GM21381 (cell line): ENCODE results near the gene MAP3K7.

Source experiments
- ATAC-seq: cut with Tn5 transposase; IDR thresholded peaks from one replicate; pipeline ENCODE4 v1.9.1; 2021; ENCODE audit warnings: mild to moderate bottlenecking, moderate library complexity; ENCODE audit not compliant: unreplicated experiment

The MAP3K7 gene

DNA sequence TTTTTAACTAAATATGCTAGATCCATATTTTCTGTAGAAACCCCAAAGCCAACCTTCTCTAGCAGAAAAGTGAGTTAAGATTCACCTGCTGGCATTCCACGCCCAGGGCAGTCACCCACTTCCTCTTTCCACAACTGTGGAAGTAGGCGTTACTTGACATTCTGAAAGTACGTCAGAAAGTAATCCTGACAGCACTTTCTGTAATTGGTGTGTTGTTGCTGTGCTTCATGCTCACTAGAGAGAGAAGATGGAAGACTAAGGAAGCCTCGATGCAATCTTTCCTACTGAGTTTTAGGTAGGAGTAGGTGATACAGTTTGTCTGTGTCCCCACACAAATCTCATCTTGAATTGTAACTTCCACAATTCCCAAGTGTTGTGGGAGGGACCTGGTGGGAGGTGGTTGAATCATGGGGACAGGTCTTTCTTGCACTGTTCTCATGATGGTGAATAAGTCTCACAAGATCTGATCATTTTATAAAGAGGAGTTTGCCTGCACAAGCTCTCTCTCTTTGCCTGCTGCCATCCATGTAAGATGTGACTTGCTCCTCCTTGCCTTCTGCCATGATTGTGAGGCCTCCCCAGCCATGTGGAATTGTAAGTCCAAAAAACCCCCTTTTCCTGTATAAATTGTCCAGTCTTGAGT, 101.1 kb downstream of the MAP3K7 start:
- ATAC-seq, result no peak

DNA sequence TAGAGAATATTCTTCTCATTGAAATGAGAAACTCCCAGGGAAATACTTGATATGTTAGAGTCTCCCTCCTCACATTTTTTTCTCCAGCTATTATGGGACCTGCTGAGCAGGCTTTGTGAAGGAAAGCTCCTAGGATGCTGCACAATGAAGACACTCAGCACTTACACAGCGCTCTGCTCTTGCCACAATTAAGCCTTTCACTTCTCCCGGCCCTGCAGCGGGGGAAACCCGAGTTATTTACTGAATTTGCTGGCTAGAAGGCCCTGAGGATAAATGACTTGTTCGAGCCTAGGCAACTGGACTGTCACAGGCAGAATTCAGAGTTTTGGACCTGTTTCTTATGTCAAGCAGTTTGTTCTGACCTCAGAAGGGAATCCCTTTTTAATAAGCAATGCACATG, 102.0 kb downstream of the MAP3K7 start:
- no peak for ATAC-seq

DNA sequence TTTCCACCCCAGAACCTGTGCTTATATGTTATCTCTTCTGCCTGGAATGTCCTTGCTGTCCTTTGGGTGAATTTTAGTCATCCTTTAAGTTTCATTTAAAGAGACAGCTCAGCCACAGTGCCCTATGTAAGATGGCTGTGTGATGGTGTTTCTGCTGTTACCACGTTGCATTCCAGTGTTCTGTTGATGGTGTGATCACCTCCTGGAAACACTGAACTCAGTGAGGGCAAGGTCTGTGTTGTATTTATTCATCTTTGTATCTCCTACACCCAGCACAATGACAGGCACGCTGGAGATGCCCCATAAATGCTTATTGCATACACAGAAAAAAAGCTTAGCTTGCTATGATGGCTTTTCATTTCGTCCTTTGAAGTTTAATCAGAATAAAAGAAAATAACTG, 102.5 kb downstream of the MAP3K7 start:
- no peak for ATAC-seq

- ATAC-seq, result no peak
Observed at GRCh38 chr6:90483956-90484355, 102.9 kb downstream of the MAP3K7 start.

DNA sequence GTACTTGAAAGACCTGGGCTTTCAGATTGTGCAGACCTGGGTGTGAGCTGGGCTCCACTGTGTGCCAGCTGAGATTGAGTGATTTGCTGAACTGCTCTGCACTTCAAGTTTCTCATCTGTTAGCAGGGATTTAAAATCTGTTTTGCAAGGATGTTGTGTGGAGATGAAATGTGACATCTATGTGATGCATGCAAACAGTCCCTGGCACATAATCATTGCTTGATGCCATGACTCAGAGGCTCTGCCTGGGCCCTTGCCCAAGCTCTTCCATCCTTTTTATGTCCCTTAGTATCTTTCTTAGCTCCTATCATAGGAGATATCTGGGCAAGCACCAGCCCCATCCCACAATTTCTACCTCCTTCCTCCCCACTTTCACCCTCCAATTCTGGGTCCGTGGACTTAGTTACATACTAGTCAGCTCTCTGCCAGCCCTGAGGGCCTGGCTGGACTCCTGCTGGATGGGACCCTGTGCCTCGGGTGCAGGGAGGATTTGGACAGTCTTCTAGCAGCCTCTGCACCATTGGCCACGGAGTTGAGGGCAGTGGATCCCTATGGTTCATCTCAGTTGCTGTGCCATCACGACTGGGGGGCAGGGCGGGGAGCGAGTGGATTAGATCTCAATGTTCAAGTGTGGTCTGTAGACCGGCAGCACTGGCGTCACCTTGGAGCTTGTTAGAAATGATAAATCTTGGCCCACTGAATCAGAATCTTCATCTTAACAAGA, 103.6 kb downstream of the MAP3K7 start:
- ATAC-seq, result no peak

- ATAC-seq, result no peak
Observed at GRCh38 chr6:90480666-90481065, 106.2 kb downstream of the MAP3K7 start.

- ATAC-seq, result no peak
Observed at GRCh38 chr6:90479603-90479926, 107.3 kb downstream of the MAP3K7 start.

- peak; percentile 85 for ATAC-seq
Observed at GRCh38 chr6:90478789-90479602, 107.9 kb downstream of the MAP3K7 start.

GRCh38 chr6:90478278-90478677, 108.6 kb downstream of the MAP3K7 start:
- ATAC-seq, result no peak

DNA sequence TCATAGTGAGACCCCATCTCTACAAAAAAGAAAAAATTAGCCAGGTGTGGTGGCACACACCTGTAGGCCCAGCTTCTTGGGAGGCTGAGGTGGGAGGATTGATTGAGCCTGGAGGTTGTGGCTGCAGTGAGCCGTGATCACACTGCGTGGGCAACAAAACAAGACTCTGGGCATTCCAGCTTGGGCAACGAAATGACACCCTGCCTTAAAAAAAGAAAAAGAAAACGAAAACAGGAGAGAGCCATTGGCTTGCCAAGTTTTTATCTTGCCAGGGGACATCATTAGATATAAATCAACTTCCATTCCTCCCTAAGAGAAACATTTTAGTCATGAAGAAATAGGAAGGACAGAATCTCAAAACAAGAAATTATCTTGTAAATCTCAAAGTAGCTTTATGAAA, 109.5 kb downstream of the MAP3K7 start:
- ATAC-seq, result no peak

DNA sequence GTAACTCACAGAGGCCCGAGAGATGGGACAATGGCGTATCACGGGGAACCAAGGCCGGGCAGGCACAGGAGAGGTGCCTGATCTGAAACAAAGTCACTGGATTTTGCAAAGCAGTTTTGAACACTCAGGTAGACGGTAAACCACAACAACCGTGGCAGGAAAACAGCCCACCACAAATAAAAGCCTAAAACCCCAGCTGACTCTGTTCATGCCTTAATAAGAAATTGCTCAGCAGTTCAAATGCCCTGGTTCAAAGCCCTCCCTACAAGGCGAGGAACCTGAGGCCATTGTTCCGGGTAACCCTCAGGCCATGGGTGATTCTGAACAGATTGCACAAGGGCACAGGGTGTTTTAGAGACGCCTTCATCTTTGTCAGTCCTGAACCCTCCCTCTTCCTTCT, 114.2 kb downstream of the MAP3K7 start:
- ATAC-seq, result no peak

DNA sequence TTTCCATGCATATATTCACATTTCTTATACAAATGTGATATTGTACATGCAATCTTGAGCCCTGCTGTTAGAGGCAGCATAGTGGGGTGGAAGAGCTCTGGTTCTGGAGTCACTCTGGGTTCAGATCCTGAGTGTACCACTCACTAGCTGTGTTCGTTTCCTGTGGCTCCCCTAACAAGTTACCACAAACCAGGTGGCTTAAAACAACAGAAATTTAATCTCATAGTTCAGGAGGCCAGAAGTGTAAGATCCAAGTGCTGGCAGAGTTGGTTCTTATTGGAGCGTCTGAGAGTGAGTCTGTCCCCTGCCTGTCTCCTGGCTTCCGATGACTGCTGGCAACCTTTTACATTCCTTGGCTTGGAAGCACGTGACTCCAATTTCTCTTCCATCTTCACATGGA, 115.6 kb downstream of the MAP3K7 start:
- ATAC-seq, result no peak

GRCh38 chr6:90469906-90470305, 117.0 kb downstream of the MAP3K7 start:
- ATAC-seq, result no peak

DNA sequence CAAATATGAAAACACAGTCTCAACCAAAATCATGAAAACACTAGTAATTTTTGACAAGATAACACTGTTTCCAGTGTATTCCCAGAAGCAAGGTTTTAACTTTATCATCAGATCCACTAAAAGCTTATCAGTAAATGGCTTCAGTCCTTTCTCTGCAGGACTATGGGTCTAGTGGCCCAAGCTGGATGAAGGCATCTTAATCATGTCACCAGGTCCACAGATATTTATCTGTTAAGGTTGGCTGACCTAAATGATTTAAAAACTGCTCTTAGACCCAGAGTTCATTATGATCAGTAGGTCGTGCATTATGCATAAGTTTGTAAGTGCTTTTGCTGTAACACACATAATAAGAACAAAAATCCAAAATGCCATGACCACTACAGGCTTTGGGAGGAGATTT, 118.0 kb downstream of the MAP3K7 start:
- no peak for ATAC-seq

DNA sequence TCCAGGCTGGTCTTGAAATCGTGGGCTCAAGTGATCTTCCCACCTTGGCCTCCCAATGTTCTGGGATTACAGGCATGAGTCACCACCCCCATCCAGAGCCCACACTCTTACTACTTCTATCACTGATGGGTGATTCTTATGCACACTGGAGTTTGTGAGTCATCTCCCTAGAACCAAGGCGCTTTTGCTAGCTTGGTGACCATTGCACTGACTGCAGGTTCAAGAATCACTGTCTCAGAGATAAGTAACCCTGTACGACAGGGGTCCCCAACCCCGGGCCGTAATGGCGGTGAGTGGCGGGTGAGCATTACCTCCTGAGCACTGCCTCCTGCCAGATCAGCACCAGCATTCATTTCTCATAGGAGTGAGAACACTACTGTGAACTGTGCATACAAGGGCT, 118.8 kb downstream of the MAP3K7 start:
- ATAC-seq, result no peak

DNA sequence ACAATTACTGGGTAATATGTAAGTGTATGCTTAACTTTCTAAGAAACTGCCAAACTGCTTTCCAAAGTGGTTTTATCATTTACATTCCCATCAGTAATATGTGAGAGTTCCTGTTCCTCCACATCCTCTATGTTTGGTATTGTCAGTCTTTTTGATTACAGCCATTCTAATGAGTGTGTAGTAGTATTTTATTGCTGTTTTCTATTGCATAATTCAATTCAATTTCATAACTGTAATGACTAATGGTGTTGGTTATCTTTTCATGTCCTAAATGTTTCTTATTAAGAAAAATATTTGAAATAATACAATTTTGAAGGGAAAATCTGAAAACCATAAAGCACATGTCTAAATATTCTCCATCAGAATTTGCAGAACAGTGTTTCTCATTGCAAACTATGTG, 119.3 kb downstream of the MAP3K7 start:
- ATAC-seq, result no peak

- no peak for ATAC-seq
Observed at GRCh38 chr6:90466154-90466940, 120.5 kb downstream of the MAP3K7 start.

- no peak for ATAC-seq
Observed at GRCh38 chr6:90465686-90466085, 121.2 kb downstream of the MAP3K7 start.

- no peak for ATAC-seq
Observed at GRCh38 chr6:90464507-90464906, 122.4 kb downstream of the MAP3K7 start.

GRCh38 chr6:90463874-90464273, 123.0 kb downstream of the MAP3K7 start:
- ATAC-seq, result no peak
